HG03469 (cell line): ENCODE measurements around the gene TUB.

ENCODE experiments used
- ATAC-seq: cut with Tn5 transposase; IDR thresholded peaks from one replicate; pipeline ENCODE4 v1.9.1; 2021; ENCODE audit warnings: mild to moderate bottlenecking, moderate library complexity, moderate number of reproducible peaks; ENCODE audit not compliant: unreplicated experiment

The TUB gene

GRCh38 chr11:8089791-8090510 is 8.9 kb downstream of the TUB start:
- ATAC-seq = no peak

GRCh38 chr11:8090756-8091155 is 9.7 kb downstream of the TUB start:
- ATAC-seq = no peak

GRCh38 chr11:8091721-8092120 is 10.7 kb downstream of the TUB start:
- ATAC-seq = no peak

GRCh38 chr11:8092587-8093424 is 11.8 kb downstream of the TUB start:
- ATAC-seq = no peak

- no peak for ATAC-seq
Measured at GRCh38 chr11:8093931-8094575, 13.0 kb downstream of the TUB start.

- no peak for ATAC-seq
Measured at GRCh38 chr11:8094656-8095055, 13.6 kb downstream of the TUB start.

GRCh38 chr11:8095371-8095770 is 14.4 kb downstream of the TUB start:
- ATAC-seq = no peak

- no peak for ATAC-seq
Measured at GRCh38 chr11:8095806-8096522, 15.0 kb downstream of the TUB start.

- ATAC-seq = no peak
Measured at GRCh38 chr11:8096575-8096974, 15.6 kb downstream of the TUB start.

GRCh38 chr11:8097062-8097461 is 16.1 kb downstream of the TUB start:
- no peak for ATAC-seq

- no peak for ATAC-seq
Measured at GRCh38 chr11:8097468-8097867, 16.5 kb downstream of the TUB start.

GRCh38 chr11:8097926-8098325 is 16.9 kb downstream of the TUB start:
- ATAC-seq = no peak

GRCh38 chr11:8098361-8098760 is 17.4 kb downstream of the TUB start:
- no peak for ATAC-seq

GRCh38 chr11:8098879-8099278 is 17.9 kb downstream of the TUB start:
- no peak for ATAC-seq

GRCh38 chr11:8099291-8099899 is 18.4 kb downstream of the TUB start:
- ATAC-seq = peak; percentile 54

GRCh38 chr11:8100158-8100557 is 19.1 kb downstream of the TUB start:
- ATAC-seq = no peak

GRCh38 chr11:8100605-8101004 is 19.6 kb downstream of the TUB start:
- no peak for ATAC-seq

- ATAC-seq = no peak
Measured at GRCh38 chr11:8101421-8101820, 20.4 kb downstream of the TUB start.

- ATAC-seq = no peak
Measured at GRCh38 chr11:8102296-8102915, 21.4 kb downstream of the TUB start.

- ATAC-seq = no peak
Measured at GRCh38 chr11:8102965-8103364, 22.0 kb downstream of the TUB start.
